H1 (cell line): ENCODE results near the gene SRRM2. TPM values are rescaled to one million over a fixed set of nuclear protein-coding genes. Genes with fewer than 3 reads are reported as not detected.
A peak's percentile ranks its signal among the peaks of the same experiment; 100 is the strongest.

Experiments
- CTCF ChIA-PET: fragments of 300-600 bp; sonication (Branson Sonifier 250); formaldehyde crosslinking; loops from one replicate; lab custom pipeline; 2021; ENCODE audit not compliant: partially characterized antibody; lab: Charles Lee
- POLR2A ChIA-PET: fragments of 300-600 bp; sonication (Branson Sonifier 250); formaldehyde crosslinking; loops from one replicate; lab custom pipeline; 2021; ENCODE audit warnings: inconsistent platforms; ENCODE audit not compliant: partially characterized antibody; lab: Charles Lee
- DNase-seq, 2 experiments: peaks; one replicate each; pipeline versions ENCODE4 v3.0.0 to v3.0.0-alpha.2; 2010 to 2022; ENCODE audit warnings: low spot score in 2 of 2, low read depth in 1 of 2, mixed read lengths in 1 of 2
- FAIRE-seq: peaks from 2 replicates; lab custom pipeline; 2011; peaks lifted over from hg19 to GRCh38; lab: Jason Lieb, UNC
- H2AFZ ChIP-seq: 2 replicates; pipeline ENCODE4 v1.8.1; 2012; ENCODE audit warnings: low read length, inconsistent platforms
- H2AK5ac ChIP-seq: 2 replicates; pipeline ENCODE4 v1.6.1; 2013; ENCODE audit warnings: low read depth, low read length
- H2BK120ac ChIP-seq: replicated peaks from 2 replicates; pipeline ENCODE3; 2013; ENCODE audit warnings: low read depth, low read length, inconsistent platforms
- H2BK12ac ChIP-seq: 2 replicates; pipeline ENCODE4 v1.6.1; 2013; ENCODE audit warnings: low read depth, low read length
- H2BK15ac ChIP-seq: 2 replicates; pipeline ENCODE4 v1.6.1; 2013; ENCODE audit warnings: low read length
- H2BK20ac ChIP-seq: 2 replicates; pipeline ENCODE4 v1.6.1; 2013; ENCODE audit warnings: low read length
- H2BK5ac ChIP-seq: 2 replicates; pipeline ENCODE4 v1.6.1; 2013; ENCODE audit warnings: low read depth, low read length
- H3K14ac ChIP-seq: 2 replicates; pipeline ENCODE4 v1.6.1; 2013; ENCODE audit warnings: inconsistent platforms; ENCODE audit not compliant: insufficient read length
- H3K18ac ChIP-seq: 2 replicates; pipeline ENCODE4 v1.6.1; 2013; ENCODE audit warnings: low read length; ENCODE audit errors: extremely low read depth
- H3K23ac ChIP-seq: 2 replicates; pipeline ENCODE4 v1.6.1; 2013; ENCODE audit warnings: inconsistent platforms; ENCODE audit not compliant: insufficient read length
- H3K23me2 ChIP-seq: 2 replicates; pipeline ENCODE4 v1.6.1; 2013; ENCODE audit warnings: low read depth, low read length
- H3K27ac ChIP-seq: 2 replicates; pipeline ENCODE4 v1.6.1; 2011; ENCODE audit warnings: low read depth, low read length, inconsistent platforms
- H3K27me3 ChIP-seq, 4 experiments: replicated peaks in 1 of 4; 1 replicate in 1 of 4; 2 replicates in 3 of 4; pipeline versions ENCODE4 v1.6.1 to v1.8.1; 2011 to 2013; ENCODE audit warnings: low read length in 3 of 4, mild to moderate bottlenecking in 3 of 4, inconsistent platforms in 2 of 4, mixed read lengths in 2 of 4, moderate library complexity in 1 of 4; ENCODE audit not compliant: control insufficient read depth in 3 of 4, insufficient read depth in 3 of 4; ENCODE audit errors: extremely low read depth in 1 of 4
- H3K36me3 ChIP-seq, 4 experiments: 2 replicates each; pipeline versions ENCODE4 v1.6.1 to v1.8.1; 2011 to 2013; ENCODE audit warnings: mild to moderate bottlenecking in 4 of 4, low read length in 3 of 4, moderate library complexity in 2 of 4, control low read depth in 1 of 4, inconsistent platforms in 1 of 4; ENCODE audit not compliant: insufficient read depth in 4 of 4, control insufficient read depth in 2 of 4
- H3K4ac ChIP-seq: replicated peaks from 2 replicates; pipeline ENCODE3; 2013; ENCODE audit warnings: low read length, low read depth, mixed read lengths, inconsistent platforms; ENCODE audit not compliant: insufficient read length
- H3K4me1 ChIP-seq, 4 experiments: replicated peaks in 1 of 4; 1 replicate in 1 of 4; 2 replicates in 3 of 4; pipeline versions ENCODE4 v1.6.1 to v1.8.1; 2011 to 2013; ENCODE audit warnings: low read length in 3 of 4, inconsistent platforms in 2 of 4, mixed read lengths in 1 of 4; ENCODE audit not compliant: insufficient read depth in 4 of 4, control insufficient read depth in 3 of 4
- H3K4me2 ChIP-seq, 2 experiments: 2 replicates each; pipeline versions ENCODE4 v1.6.1 to v1.8.1; 2011 to 2013; ENCODE audit warnings: low read depth in 2 of 2, low read length in 2 of 2, control low read depth in 1 of 2, inconsistent platforms in 1 of 2, mild to moderate bottlenecking in 1 of 2; ENCODE audit not compliant: insufficient read depth in 1 of 2
- H3K4me3 ChIP-seq, 4 experiments: fragments of 200-600, 300-600 bp in 1 of 4; sonication (generic), shearing (Covaris generic), sonication (Bioruptor Twin) in 1 of 4; 2 replicates each; pipeline versions ENCODE4 v1.5.1 to v1.8.1; 2011 to 2016; ENCODE audit warnings: low read length in 4 of 4, low read depth in 3 of 4, control low read depth in 2 of 4, inconsistent platforms in 2 of 4, mild to moderate bottlenecking in 2 of 4, mixed read lengths in 1 of 4, moderate library complexity in 1 of 4; ENCODE audit not compliant: insufficient read depth in 2 of 4; ENCODE audit errors: extremely low read depth in 1 of 4
- H3K56ac ChIP-seq: replicated peaks from 2 replicates; pipeline ENCODE3; 2013; ENCODE audit warnings: low read depth, mild to moderate bottlenecking, mixed read lengths, low read length, inconsistent platforms; ENCODE audit not compliant: insufficient read length
- H3K79me1 ChIP-seq: 2 replicates; pipeline ENCODE4 v1.6.1; 2013; ENCODE audit warnings: low read depth, low read length, control low read depth
- H3K79me2 ChIP-seq, 2 experiments: 2 replicates each; pipeline versions ENCODE4 v1.6.1 to v1.8.1; 2012 to 2013; ENCODE audit warnings: low read length in 2 of 2, mild to moderate bottlenecking in 2 of 2, inconsistent platforms in 1 of 2; ENCODE audit not compliant: insufficient read depth in 2 of 2, control insufficient read depth in 1 of 2
- H3K9ac ChIP-seq, 4 experiments: replicated peaks in 1 of 4; 1 replicate in 1 of 4; 2 replicates in 3 of 4; pipeline versions ENCODE4 v1.6.1 to v1.8.1; 2011 to 2013; ENCODE audit warnings: low read depth in 3 of 4, low read length in 3 of 4, control low read depth in 2 of 4, mild to moderate bottlenecking in 2 of 4, moderate library complexity in 2 of 4, inconsistent platforms in 1 of 4; ENCODE audit errors: extremely low read depth in 1 of 4
- H3K9me3 ChIP-seq, 2 experiments: 2 replicates each; pipeline versions ENCODE4 v1.6.1 to v1.8.1; 2012 to 2013; ENCODE audit warnings: mild to moderate bottlenecking in 2 of 2, moderate library complexity in 2 of 2, control low read depth in 1 of 2, inconsistent platforms in 1 of 2, low read depth in 1 of 2, low read length in 1 of 2, mixed read lengths in 1 of 2; ENCODE audit not compliant: insufficient read depth in 2 of 2
- H4K20me1 ChIP-seq, 2 experiments: replicated peaks in 1 of 2; 2 replicates each; pipeline versions ENCODE3 to v1.8.1; 2011 to 2013; ENCODE audit warnings: inconsistent platforms in 2 of 2, low read length in 2 of 2, mild to moderate bottlenecking in 1 of 2; ENCODE audit not compliant: insufficient read depth in 2 of 2, control insufficient read depth in 1 of 2
- H4K5ac ChIP-seq: 2 replicates; pipeline ENCODE4 v1.6.1; 2013; ENCODE audit warnings: low read length, low read depth, mixed read lengths, inconsistent platforms; ENCODE audit not compliant: insufficient read length
- H4K8ac ChIP-seq: 2 replicates; pipeline ENCODE4 v1.8.0; 2013; ENCODE audit warnings: mild to moderate bottlenecking, moderate library complexity, low read length, inconsistent platforms; ENCODE audit not compliant: insufficient read depth; ENCODE audit errors: extremely low read depth
- H4K91ac ChIP-seq: replicated peaks from 2 replicates; pipeline ENCODE3; 2013; ENCODE audit warnings: low read length, mixed read lengths, inconsistent platforms; ENCODE audit not compliant: insufficient read length
- WGBS, 2 experiments: shearing (Covaris generic) in 1 of 2; methylation state at CpG; one replicate each; pipeline versions ENCODE4 v1.1.6 to v1.1.7; 2013 to 2015; ENCODE audit warnings: low lambda C conversion rate in 2 of 2, mixed read lengths in 2 of 2, inconsistent platforms in 1 of 2, low coverage in 1 of 2, missing lambda C conversion rate in 1 of 2; ENCODE audit not compliant: insufficient replicate concordance in 2 of 2, insufficient coverage in 1 of 2, insufficient read length in 1 of 2; ENCODE audit errors: extremely low coverage in 1 of 2, missing lambda C conversion rate in 1 of 2; 5-methylcytosine and 5-hydroxymethylcytosine counted together
- polyA plus RNA-seq, 7 experiments: library from polyadenylated mRNA; depleted of rRNA in 3 of 7; stranded (reverse) in 5 of 7; unstranded in 2 of 7; fragments of >200 nt in 5 of 7; fragments of 200-250 nt in 2 of 7; gene quantifications; 1 replicate in 5 of 7; 2 replicates in 1 of 7; 4 replicates in 1 of 7; pipeline versions ENCODE4 v1.2.1 to v1.2.3, GENCODE V29; 2011 to 2013; ENCODE audit warnings: missing spikeins in 2 of 7, mixed read lengths in 2 of 7
- total RNA-seq: library from RNA; stranded (reverse); fragmentation: NEBNext Ultra II Directional; extraction: Animal tissue kit (Norgen Biotek cat#: 25700); gene quantifications from 2 replicates; pipeline ENCODE4 v1.2.1, GENCODE V29; 2021

The SRRM2 gene
- total and polyA plus RNA-seq, 2 of the 8 experiments (the other 6 are each of a cell fraction or from before 2014, with no cell fraction given) = 300 to 579 TPM

GRCh38 chr16:2819179-2819938, 66.9 kb downstream of the SRRM2 start:
- Histone ChIP-seq H3K18ac (no peak overlapping the region), H4K91ac (no peak overlapping the region), H4K5ac (no peak overlapping the region), H3K4me2 (no peak overlapping the region), H3K79me1 (no peaks in the 10 kb centered on the region), H2BK5ac (no peak overlapping the region), H3K27me3 (no peaks in the 10 kb centered on the region), H2AFZ (no peak overlapping the region), H4K20me1 (no peaks in the 10 kb centered on the region), H4K8ac (no peak overlapping the region), H2BK20ac (no peak overlapping the region), H3K14ac (no peak overlapping the region), H2BK15ac (0 out of 2 replicates have a peak overlapping the region, but pooled peaks have one; percentile 81), H3K9me3 (no peaks in the 10 kb centered on the region), H2AK5ac (no peak overlapping the region), H3K4ac (no peak overlapping the region), H3K9ac (no peak overlapping the region), H2BK12ac (no peak overlapping the region), H3K23ac (no peak overlapping the region), H3K79me2 (no peaks in the 10 kb centered on the region), H3K36me3 (no peaks in the 10 kb centered on the region), H3K4me3 (no peak overlapping the region), H3K56ac (no peak overlapping the region), H3K27ac (no peak overlapping the region), H3K23me2 (no peaks in the 10 kb centered on the region), H2BK120ac (no peak overlapping the region), H3K4me1 (peaks cover 0 to 4% (median 0%) of the 10 kb centered on the region in 4 experiments; a peak in 1 of 7 replicates)
- ChIA-PET POLR2A (interaction anchor here (1.4 kb wide), 1 partner anchor 41 kb away, joined by 5 read pairs; no protein-coding TSS in a partner anchor), CTCF (interaction anchor here (1.0 to 1.4 kb wide), 3 partner anchors 19 to 51 kb away, joined by 3 to 4 read pairs (median 3); no protein-coding TSS in a partner anchor)
- DNase-seq (no peak), FAIRE-seq (no peak)
- WGBS, 2 experiments = 87% methylated on average over 18 of the region's 18 CpGs; no CpG with 5 or more reads in 1 of the 2 experiments
